Amniotic epithelial cell (primary cell): ENCODE measurements around the gene ADAMTS5.

Source experiments
- DNase-seq: peaks from one replicate; pipeline ENCODE4 v3.0.0-alpha.2; 2010; ENCODE audit warnings: low read depth

ADAMTS5 gene

DNA sequence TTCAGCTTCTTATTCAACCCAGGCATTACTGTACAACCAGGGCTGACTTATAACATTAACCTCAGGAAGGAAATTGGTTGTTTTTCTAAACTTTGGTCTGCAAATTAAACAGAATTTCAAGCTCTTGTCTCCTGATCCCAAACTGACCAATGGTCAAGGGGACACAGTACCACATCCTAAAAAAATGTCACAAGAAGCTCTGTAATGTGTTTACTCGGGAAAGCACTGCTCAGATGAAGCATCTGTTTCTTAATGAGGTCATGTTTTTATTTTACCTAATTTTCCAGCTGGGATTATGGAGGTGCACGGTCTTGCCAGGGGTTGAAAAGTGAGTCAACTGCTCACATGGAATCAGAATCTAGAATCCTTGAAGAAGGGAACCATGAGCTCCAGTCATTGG is 18.7 kb downstream of the ADAMTS5 start:
- DNase-seq, result no peak

DNA sequence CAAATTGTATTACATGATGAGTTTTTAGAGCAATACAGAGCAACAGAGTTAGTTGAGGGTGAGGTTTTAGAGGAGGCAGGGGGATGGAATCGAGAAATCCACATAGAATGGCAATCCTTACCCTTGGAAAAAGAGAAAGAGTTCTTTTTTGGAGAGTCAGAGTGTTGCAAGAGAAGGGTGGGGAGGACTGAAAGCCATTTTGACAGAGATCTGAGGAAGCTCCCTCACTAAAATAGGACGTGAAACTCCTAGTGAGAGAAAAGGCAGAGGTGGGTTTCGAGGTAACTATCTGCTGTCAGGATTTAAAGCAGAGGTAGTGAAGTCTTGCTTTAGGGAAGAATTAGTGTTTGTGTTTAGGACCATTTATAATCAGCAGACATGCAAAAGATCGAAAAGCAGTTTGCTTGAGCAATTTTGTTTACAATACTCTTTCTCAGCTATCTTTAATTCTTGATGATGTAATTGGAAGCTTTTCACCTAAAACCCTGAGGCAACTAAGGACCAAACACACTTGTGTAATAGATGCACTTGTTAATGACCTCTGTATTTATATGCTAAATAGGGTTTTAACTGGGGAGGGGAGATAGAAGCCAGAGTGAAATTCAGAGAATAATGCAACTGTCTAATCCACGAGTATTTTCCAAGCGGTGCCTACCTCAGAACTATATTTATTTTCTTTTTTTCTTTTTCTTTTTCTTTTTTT is 20.0 kb downstream of the ADAMTS5 start:
- DNase-seq, result no peak

DNA sequence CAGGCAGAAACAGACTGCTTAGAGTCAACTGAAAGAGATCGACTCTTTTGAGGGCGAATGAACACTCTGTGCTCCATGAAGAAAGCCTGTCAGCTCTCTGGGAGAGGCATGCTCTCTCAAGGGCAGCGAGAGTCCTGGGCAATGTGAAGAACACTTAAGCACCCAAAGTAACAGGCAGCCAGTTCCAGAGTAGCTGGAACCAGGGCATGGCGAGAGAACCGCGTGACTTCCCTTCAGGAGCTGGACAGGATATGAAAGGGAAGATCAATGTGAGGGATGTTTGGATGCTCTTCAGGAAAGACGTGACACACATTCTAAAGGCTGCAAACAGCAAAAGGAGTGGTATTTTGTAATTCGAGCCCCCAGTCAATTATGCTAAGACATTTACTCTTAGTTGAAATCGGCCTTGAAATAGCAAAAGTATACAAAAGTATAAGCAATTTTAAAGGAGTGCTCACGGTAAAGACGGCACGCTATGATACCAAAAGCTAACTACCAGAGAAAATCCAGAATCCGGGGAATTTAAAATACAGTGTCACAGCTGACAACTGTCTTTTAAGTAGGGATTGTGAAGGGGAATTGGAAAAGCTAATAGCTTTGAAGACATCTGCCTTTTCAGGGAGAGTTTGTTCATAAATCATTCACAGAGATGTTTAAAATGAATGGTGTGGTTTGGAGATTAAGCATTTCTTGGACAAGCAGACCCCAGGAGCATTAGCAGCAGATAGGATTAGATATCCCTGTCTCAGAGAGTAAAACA is 20.8 kb downstream of the ADAMTS5 start:
- DNase-seq, result peak; percentile 61

DNA sequence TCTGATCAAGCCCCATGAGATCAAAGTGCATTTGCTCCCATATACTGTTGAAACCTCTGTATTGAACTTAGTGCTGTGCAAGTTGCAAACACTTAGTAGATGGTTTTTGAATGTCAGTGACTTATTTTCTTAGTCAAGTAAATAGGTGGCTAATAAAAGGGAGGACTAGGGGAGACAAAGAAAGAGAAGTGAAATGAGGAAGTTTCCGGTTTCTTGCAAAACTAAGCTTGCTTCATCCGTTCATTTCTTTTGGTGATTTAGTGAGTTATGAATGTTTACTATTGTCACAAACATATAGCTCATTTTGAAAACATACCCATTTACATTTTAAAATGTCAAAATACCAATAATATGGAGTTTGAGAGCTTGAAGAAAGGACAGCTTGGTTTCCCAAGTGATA is 23.0 kb downstream of the ADAMTS5 start:
- no peak for DNase-seq

DNA sequence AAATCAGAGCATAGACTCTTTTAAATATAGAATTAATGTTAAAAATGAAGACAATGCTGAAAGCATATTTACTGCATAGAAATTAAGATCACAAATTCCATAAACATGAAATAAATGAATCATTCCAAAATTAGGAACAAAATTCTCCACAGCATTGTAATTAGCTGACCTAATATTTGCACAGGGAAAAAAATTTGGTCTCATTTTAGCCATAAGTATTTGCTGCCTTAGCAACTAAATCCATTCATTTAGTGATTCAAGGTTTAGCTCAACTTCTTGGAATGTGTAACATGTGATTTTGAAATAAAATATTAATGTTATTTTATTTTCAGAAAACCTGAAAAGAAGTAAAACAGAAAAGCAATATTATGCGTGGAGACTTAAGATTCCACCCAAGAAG is 25.5 kb downstream of the ADAMTS5 start:
- DNase-seq, result peak; percentile 43

DNA sequence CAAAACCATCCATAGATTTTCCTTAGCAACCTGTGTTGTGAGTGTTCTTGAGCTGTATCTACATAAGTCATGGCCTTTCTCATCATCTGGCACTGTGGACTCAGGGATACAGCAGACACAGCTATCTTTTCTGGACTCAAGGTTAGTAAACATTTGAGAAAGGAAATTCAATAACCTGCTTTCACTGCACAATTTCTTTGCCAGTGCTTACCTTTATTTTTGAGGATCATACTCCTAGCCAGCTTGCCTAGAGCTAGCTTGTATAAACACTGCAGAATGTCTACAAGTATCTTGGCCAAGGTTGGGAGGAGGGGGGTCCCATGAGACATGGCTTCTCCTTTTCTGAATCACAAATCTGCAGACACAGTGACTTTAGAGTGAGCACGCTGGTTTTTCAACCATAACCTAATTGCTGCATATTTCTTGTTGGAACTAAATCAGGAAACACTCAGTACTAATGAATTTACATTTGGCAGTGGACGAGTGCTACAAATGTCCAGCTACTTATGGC is 27.2 kb downstream of the ADAMTS5 start:
- no peak for DNase-seq

- no peak for DNase-seq
Measured at GRCh38 chr21:26936641-26937040, 30.2 kb downstream of the ADAMTS5 start.

GRCh38 chr21:26935977-26936376 is 30.9 kb downstream of the ADAMTS5 start:
- no peak for DNase-seq

DNA sequence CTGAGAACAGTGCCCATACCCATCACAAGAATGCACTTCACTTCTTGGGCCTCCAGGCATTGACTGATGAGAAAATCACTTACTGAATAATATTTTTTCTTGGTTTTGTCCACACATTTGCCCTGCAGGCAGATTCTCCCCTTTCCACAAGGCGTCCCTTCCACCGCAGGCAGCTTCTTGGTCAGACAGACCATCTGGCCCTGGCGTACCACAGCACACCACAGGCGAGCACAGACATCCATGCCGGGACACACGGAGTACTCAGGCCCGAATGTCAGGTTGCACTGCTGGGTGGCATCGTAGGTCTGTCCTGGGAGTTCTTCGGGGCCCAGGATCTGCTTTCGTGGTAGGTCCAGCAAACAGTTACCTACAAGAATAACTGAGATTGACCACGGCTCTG is 32.5 kb downstream of the ADAMTS5 start:
- DNase-seq, result no peak

GRCh38 chr21:26933448-26933847 is 33.4 kb downstream of the ADAMTS5 start:
- no peak for DNase-seq

- DNase-seq, result no peak
Measured at GRCh38 chr21:26925636-26926035, 41.3 kb downstream of the ADAMTS5 start.

DNA sequence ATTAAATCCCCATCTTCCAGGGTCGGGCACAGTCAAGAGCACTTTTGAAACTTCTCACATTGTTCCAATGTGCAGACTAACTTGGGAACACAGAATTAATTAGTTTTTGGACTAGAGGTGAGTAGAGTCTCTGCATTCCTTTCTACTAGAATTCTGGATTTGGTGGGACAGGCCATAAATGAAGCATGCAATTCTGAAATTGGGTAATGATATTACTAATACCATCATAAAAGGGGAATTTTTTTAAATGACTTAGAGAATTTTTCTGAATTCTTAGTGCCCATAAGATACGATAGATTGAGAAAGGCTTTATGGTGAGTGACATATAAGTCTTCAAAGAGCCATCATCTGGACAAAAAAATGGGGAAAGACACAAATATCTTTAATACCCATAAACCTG is 41.8 kb downstream of the ADAMTS5 start:
- DNase-seq, result no peak

DNA sequence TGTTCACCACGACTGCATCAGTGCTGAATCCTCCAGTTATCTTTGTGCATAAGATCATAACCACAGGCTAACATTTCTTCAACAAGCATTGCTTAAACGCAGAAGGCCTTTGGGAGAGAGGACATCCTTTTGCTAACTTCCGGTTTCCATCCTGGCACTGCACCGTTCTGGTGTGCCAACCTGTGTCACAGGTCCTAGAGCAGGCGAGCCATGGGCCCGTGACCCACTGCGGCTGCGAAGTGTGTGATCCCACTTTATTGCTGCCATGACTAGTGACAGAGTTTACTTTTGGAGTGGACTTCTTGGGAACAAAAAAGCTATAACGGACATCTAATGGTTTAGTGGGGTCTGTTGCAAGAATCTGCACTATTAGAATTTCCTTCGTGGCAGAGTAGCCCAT is 42.9 kb downstream of the ADAMTS5 start:
- DNase-seq, result no peak

- DNase-seq, result no peak
Measured at GRCh38 chr21:26920055-26920454, 46.8 kb downstream of the ADAMTS5 start.

- peak; percentile 61 for DNase-seq
Measured at GRCh38 chr21:26918323-26919079, 48.4 kb downstream of the ADAMTS5 start.

- DNase-seq, result no peak
Measured at GRCh38 chr21:26916799-26917198, 50.1 kb downstream of the ADAMTS5 start.

DNA sequence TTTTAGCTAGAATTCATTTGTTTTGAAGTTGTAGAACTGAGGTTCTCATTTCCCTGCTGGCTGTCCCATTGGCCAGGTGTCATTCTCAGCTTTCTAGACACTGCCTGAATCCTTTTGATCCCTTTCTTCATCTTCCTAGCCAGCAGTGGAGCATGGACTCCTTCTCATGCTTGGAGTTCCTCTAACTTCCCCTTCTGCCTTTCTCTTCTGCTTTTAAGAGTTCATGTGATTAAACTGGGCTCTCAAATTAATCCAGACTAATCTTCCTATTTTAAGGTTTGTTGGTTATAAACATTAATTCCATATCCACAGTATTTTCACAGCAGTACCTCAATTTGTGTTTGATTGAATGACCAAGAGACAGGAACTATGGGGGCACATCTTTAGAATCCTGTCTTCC is 52.3 kb downstream of the ADAMTS5 start:
- DNase-seq, result no peak

GRCh38 chr21:26912466-26912865 is 54.4 kb downstream of the ADAMTS5 start:
- no peak for DNase-seq

GRCh38 chr21:26909972-26910371 is 56.9 kb downstream of the ADAMTS5 start:
- peak; percentile 56 for DNase-seq

DNA sequence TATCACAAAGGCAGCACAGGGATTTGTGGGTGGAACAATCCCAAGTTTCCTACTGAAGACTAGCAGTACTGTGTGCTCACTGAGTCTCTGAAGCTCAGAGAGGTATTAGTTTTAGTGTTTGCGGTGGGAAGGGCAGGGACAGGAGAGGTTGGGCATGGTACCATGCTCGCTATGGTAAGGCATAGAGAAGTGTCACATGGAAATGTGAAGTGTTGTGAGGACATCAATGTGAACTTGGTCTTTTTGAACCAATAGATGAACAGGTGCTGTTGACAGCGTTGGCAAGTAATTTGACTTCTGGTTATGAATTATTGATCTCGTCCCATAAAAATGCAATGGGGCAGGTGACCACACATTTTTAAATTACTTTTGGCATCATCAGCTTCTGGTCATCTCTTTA is 65.9 kb downstream of the ADAMTS5 start:
- DNase-seq, result no peak

DNA sequence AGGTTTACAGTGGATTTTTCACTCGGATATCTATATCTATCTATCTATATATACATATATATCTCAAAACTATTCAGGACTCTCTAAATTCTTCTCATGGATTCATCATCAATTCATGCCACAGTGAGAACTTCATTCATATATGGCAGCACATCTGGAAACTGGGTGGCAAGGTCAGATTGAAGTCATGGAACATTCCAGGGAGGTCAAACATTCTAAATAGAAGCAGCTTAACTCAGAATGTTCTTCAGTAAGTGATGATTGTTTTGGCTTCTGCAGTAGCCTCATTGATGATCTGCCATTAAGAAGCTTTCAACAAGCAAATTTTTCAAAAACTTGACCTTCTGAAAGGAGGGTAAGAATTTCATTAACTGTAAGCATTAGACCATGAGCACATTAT is 74.7 kb downstream of the ADAMTS5 start:
- no peak for DNase-seq

- DNase-seq, result no peak
Measured at GRCh38 chr21:26888931-26889330, 78.0 kb downstream of the ADAMTS5 start.

GRCh38 chr21:26888256-26888655 is 78.6 kb downstream of the ADAMTS5 start:
- peak; percentile 41 for DNase-seq
